HG02678 (cell line): ENCODE measurements around the gene UNC13B.

ENCODE experiments used
- ATAC-seq: cut with Tn5 transposase; IDR thresholded peaks from one replicate; pipeline ENCODE4 v1.9.1; 2021; ENCODE audit warnings: mild to moderate bottlenecking, moderate library complexity; ENCODE audit not compliant: unreplicated experiment

Gene UNC13B

DNA sequence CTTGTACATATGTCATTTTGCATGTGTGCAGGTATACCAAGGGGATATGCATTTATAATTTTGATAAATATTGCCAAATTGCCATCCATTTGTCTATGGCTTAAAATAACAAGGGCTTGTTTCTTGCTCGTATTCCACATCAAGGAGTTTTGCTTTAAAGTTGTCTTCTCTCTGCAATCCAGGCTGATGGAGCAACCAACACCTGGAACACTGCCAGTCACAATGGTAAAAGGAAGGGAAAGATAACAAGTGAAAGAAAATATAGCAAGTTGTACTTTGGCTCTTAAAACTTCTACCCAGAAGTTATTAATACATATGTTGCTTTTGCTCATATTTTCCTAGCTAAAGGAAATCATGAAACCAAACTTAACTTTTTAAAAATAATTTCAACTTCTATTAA is 156.9 kb downstream of the UNC13B start:
- ATAC-seq: no peak

DNA sequence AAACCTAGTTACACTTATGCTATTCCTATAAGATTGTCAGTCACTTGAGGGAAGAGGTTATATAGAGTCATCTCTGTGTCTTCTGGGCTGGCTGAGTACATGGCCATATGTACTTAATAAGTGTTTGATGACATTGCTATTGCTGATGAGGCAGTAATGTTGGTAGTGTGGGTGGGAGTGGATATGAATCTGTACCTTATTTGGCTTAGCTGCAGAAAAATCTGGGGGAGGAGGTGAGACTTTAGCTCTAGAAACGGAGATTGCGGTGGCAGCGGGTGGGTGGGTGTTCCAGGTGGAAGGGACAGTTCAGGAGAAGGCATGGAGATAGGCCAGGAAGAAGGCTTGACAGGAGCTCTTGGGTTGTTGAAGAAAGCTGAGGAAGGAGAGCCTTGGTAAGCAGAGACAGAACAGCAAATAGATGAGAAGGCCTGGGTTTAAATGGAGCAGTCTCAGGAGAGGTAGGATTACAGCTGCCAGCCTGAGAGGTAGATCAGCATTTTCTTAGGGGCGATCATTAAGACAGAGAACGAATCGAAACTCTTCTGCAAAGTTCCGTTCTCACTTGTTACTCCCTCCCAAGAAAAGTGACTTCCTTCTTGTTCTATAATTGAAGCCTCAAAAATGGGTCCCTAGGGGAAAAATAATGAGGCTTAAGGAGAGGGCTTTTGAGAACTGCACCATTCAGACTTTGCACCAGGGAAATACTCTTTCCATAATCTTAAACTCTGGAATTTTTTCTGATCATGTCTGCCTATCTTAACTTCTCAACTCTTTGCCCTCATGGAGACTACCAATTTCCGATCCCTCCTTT is 160.5 kb downstream of the UNC13B start:
- no peak for ATAC-seq

DNA sequence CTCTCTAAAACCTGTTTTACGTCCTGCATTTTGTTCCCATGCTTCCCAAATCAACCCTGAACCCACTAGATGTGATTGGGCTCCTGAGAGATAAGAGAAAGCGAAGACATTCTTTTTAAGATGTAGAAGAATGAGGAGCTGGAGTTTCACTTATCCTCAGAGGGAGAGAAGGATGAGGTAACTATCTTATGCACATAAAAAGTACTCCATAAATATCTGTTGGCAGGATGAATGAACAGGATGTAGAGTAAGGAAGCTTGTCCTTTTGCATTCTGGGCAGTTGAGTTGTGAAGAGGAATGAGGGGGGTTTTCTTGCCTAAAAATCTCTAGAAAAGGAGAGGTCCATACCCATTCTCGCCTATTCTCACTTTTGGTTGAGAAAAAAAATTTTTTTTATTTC is 163.2 kb downstream of the UNC13B start:
- ATAC-seq: no peak

DNA sequence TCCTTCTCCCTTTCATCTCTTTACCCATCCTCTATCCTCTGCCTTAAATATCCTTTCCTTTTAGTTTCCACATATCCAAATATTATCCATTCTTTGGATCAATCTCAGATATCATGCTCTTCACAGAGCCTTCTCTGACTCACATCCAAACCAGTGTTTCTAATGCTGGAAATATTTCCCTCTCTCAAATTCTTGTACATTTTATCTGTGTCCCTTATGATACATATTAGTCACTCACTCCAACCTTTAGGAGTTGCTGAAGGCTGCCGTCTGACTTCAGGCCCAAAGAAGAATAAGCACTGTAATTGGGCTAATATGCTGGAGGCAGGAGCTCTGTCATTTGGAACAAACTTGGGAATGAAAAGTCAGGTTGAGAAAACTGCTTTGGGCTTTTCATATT is 171.7 kb downstream of the UNC13B start:
- ATAC-seq: no peak

DNA sequence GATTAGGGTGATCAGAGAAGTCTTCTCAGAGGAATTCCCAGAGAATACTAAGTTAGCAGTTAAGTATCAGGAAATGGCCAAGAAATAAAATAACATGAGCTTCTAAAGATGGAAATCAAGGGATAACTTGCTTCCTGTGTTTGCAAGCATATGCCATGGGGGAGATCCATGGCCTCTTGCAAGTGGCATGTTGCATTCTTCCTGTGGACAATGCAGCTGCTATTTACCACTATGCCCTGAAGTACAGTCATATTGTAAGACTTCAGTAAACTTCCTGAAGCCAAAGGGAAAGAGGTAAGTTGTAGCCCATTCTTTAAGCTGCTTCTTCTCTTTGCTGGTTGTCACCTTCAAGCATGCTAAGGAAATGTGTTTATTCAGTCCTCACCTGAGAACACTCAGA is 173.4 kb downstream of the UNC13B start:
- ATAC-seq: no peak

DNA sequence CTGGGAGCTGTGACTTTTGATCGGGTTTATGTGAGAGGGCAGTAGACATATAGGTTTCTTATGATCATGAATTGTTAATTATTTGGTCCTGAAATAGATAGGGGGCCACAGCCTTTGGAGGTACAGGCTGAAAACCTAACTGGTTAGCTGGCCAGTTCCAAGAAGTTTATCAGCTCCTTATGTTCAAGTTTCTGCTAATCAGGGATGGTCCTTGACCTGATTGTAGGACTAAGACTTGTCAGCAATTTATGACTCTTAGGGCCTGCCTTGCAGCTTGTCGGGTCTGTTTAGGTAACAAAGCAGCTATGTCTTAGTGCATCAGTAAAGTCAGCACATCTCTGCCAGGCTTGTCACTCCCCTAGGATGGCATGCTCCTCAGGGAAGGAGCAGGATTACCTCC is 176.3 kb downstream of the UNC13B start:
- ATAC-seq: no peak

DNA sequence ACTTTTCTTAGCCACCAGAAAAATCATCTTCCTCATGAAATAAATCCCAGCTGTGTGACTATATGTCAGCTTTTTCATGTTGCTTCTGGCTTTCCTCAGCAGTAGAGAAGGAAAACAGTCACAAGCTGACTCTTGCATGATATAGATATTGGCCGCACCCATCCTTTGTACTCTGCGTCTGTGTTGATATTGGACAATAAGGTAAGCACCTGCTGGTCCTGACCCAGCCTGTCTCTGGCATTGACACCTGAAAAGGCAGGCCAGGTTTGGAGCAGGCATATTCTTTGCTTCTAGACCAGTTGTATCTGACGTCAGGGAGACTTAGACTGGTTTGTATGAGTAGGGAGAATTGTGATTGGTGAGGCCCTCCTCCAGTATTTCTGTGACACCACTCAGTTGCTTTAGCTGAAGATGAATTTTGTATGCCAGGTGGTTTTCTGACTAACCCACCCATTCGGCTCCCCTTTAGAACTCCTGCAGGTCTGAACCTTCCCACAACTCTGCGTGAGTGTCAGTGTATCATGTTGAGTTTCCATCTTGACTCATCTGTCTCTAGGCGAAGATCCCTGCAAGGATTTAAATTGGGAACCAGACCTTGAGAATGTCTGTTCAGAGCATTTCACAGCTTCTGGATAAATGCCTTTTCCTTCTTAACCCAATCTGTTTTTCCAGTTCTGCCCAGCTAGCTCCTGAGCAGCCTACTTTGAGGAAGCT is 176.9 kb downstream of the UNC13B start:
- ATAC-seq: no peak

DNA sequence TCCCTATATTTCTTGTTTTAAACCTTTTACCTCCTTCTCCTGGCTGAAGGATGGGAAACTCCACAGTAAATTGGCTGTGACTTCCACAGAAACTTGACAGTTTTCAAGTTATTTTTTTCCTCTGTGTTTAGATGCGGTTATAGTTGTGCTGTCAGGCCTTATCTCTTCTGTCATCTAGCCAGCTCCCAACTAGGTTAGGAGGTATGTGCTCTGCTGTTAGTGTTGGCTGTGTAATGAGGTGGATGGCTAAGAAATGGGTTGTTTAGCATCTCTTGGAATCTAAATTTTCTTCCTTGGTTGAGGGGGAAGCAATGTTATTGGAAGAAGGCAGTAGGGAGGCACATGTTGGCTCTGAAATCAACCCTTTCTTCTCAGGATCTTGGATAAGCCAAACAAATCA is 178.2 kb downstream of the UNC13B start:
- ATAC-seq: no peak

DNA sequence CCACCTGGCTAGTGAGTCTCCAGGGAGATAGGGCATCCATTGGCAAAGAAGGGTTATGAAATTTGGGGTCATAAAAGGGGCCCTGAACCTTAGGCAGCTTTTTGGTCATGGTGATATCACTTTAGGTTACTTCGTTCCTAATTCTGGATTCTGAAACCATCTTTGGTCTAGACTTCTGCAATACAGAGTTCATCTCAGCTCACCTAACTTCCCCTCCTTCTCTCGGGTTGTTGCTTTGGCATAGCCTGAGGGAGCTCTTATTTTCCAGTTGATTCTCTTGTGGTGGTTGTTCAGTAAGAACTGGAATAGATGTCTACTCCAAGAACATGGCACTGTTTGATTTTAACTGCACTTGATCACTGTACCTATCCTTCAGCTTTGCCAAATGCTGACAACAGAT is 179.2 kb downstream of the UNC13B start:
- no peak for ATAC-seq

DNA sequence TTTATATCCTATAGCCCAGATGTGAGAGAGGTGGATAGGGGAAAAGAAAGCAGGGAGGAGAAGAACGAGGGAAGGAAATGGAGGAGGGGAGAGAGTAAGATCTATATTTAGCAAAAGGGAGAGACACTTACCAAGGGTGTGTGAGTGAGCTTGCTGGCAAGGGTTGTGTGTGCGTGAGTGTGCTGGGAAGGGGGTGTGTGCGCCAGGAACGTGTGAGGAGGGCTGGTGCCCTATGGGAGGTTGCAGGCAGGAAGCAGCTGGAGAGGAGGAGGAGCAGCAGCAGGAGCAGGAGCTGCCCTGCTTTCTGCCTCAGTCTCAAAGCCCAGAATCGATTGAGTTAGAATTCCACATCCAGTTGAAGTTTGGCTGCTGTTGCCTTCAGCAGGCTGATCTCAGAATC is 179.8 kb downstream of the UNC13B start:
- no peak for ATAC-seq

DNA sequence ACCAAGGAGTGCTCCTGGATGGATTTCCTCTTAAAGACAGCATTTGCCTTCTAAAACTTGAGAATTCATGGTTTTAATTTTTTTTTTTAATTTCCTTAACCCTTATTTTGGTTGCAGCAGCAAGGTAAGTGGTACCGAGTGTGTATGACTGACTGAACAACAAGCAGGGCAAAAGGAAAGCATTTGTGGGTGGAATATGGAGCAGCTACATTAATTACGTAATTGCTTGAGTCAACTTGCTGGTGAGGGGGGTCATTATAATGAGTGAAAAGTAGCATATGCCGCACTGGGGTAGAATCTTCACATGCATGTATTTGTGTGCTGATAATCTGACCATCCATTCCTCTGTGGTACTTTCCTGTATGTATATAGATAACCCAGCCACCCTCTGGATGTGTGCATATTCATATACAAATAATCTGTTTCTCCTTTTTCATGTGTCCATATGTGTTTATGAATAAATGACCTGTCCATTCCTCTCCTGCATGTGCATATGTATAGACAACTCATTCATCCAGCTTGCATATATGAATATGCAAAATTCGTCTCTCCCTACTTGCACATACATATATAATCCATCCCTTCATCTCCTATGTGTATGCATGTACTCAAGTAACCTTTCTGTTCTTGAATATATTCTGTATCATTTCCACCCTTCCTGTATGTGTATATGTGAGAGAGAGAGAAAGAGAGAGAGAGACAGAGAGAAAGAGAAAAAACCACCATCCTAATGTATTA is 180.6 kb downstream of the UNC13B start:
- ATAC-seq: no peak

DNA sequence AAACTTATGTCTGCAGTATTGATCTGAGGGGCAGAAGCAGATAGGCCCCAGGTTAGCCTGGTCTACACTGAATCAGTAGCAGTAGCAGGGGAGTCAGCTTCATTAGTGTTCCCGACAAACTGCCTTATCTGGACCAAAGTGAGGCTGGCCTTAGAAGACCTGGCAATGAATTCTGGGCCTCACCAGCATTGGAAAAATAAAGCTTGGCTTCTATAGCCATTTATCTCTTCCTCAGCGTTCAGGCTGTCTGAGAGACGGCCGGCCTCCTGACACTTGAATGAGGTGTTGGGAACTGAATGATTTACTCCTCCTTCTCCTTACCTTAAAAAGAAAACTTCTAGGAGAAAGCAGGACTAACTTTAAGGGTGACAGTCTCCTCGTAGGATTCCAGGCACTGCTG is 186.3 kb downstream of the UNC13B start:
- ATAC-seq: no peak

DNA sequence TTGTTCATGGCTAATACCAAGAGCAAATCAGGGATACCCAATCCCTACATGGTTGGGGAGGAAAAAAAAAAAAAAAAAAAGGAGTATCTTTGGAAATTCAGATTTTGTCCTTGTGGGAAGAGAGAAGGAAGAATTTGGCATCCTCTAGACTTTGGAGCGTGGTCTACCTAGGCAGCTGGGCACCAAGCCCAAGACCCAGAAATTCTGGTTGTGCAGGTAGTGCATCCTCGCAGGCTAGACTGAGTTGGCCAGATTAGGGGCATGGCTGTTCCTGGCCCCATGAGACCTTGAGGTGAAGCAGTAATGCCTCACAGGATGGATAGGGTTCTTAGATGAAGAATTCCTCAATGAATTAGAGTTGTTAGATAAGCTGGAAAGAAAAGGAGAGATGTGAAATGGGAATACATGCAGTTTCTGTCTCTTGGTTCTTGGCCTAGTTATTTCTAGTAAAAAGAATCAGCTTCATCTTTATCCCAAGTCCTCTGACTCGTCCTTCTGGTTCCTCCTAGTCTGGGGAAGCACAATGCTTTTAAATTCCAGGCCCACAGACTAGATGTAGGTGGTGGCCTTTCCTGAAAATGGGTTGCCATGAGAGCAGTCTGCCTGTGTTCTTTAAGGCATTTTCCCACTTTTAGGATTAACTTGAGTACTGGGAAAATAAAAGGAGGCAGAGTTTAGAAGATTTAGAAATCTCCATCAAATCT is 187.6 kb downstream of the UNC13B start:
- ATAC-seq: no peak

DNA sequence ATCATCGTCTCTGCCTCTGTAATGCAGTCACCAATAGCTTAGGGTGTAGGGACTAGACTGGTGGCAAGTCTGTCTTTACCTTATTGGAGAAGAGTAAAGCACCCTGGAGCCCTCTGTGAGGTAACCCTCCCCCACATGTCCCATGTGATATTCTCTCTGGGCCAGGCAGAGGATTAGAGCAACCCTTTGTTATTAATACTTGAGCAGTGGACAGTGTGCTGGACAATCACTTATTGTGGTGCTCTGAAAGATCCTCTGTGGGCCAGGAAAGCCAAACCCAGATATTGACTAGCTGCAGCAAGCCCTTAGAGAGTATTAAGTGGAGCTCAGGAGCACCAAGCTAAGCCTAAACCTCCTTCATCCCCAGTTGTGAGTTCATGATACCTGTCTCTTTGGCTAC is 188.4 kb downstream of the UNC13B start:
- no peak for ATAC-seq

DNA sequence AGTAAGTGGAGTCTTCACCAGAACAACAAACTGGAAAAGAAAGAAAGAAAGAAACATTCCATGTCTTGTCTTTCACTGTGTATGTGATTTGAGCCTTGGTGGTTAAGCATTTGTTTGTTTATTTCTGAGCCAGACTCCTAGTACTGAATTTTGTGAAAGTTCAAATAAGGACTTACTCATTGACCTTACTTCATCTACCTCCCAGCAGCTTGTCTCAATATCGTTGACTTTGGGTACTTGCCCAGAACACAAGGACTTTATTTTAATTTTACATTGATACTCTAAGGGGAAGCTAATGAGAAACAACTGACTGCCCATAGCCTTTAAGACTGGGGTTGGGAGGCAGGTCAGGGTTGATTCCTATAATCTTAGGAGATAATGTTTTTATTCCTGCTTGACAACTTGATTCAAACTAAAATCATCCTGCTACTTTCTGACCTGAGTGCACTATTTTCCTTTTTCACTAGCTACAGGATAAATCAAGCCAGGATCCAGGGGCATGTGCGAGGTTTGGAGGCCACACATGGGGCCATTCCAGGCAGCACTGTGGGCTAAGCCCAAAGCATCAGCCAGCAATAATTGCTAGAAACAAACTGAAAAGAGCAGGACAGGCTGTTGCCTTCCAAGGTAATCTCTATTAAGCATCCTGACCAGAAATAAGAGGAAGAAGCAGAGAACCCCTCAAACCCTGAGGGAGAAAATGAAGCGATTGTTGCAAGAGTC is 189.2 kb downstream of the UNC13B start:
- no peak for ATAC-seq

DNA sequence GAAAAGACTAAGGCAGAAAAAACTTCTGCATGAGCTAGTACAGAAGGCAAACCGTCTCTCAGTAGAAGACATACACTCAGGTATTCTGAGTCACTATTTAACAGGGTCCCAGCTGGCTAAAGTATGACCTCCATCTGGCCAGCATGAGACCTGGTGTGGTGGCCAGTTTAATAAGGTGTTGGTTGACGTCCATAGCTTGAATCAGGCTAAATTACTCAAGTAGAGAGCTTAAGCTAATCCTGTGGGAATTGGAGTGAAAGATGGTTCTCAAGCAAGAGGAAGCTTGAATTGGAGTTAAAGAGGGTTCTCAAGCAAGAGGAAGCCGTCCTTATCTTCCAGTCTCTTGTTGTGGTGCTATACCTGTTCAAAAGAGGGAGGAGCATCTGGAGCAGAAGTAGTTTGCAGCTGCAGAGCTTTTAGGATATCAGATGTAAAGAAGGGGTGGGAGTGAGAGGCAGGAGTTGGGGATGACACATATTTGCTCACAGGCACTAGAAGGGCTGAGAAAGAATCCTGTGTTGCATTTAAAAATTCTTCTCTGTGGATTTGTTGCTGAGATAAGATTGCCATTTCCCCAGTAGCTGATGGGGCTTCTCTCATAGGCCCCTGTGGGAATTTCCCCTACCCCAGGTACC is 192.0 kb downstream of the UNC13B start:
- ATAC-seq: no peak

DNA sequence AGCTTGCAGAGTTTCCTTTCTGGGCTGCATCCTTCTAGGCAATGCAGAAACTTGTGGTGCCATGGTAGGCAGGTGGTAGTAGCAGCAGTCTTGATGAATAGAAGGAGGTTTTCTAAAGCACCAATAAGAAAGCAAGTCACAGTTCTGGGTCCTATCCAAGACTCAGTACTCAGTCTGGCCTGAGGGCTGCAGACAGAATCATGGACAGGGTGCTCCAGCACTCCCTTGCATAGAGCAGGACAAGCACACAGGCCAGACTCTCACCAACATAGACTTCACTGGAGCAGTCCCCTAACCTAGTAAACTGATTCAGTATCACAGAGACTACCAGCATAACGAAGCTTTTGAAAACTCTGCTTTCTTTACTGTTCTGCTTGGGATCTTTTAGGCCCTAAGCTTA is 194.1 kb downstream of the UNC13B start:
- ATAC-seq: no peak

DNA sequence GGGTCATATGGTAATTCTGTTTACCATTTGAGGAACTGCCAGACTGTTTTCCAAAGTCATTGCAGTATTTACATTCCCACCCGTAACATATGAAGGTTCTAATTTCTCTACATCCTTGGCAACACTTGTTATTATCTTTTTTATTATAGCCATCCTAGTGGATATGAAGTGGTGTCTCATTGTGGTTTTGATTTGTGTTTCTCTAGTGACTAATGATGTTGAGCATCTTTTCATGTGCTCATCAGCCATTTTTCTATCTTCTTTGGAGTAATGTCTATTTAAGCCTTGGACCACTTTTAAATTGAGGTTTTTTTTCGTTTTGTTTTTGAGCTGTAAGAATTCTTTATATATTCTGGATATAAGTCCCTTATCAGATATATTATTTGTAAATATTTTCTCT is 195.3 kb downstream of the UNC13B start:
- no peak for ATAC-seq

DNA sequence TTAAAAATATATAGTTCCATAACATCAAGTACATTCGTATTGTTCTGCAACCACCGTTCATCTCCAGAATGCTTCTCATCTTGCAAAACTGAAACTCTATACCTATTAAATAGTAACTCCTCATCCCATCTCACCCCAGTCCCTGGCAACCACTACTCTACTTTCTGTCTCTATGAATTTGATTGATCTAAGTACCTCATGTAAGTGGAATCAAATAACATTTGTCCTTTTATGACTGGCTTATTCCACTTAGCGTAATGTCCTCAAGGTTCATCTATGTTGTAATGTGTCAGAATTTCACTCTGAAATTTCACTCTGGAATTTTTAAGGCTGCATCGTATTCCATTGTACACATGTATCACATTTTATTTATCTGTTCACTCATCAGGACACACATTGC is 196.0 kb downstream of the UNC13B start:
- no peak for ATAC-seq
